B cell (primary cell): ENCODE measurements around the gene NTRK2. TPM values are rescaled to one million over a fixed set of nuclear protein-coding genes. Genes with fewer than 3 reads are reported as not detected.

Experiments used
- ATAC-seq: fragments of 200-7000 bp; cut with Tn5 transposase; one replicate; pipeline ENCODE4 v1.10.0; 2021; ENCODE audit warnings: low read depth, mild to moderate bottlenecking, moderate number of reproducible peaks, moderate library complexity
- CTCF ChIA-PET: fragments of 350-600 bp; sonication (Branson Sonifier 250); formaldehyde crosslinking; loops from one replicate; lab custom pipeline; 2021; ENCODE audit warnings: antibody characterized with exemption, inconsistent platforms; lab: Charles Lee
- POLR2A ChIA-PET: fragments of 350-600 bp; sonication (Branson Sonifier 250); formaldehyde crosslinking; loops from one replicate; lab custom pipeline; 2021; ENCODE audit warnings: antibody characterized with exemption; lab: Charles Lee
- DNase-seq: peaks from one replicate; pipeline ENCODE4 v3.0.0; 2013
- H2AFZ ChIP-seq: 2 replicates; pipeline ENCODE4 v1.6.1; 2012; ENCODE audit warnings: mild to moderate bottlenecking, low read depth, low read length; ENCODE audit not compliant: insufficient read depth, poor library complexity, severe bottlenecking
- H3K27ac ChIP-seq, 2 donors: 1 replicate in 1 of 2; 2 replicates in 1 of 2; pipeline ENCODE4 v1.5.1; 2012 to 2013; ENCODE audit warnings: low read length in 2 of 2, mild to moderate bottlenecking in 2 of 2, moderate library complexity in 1 of 2
- H3K27me3 ChIP-seq, 4 experiments: fragments of 200-600 bp in 1 of 4; sonication (generic) in 1 of 4; replicated peaks in 1 of 4; 1 replicate in 2 of 4; 2 replicates in 2 of 4; pipeline versions ENCODE4 v1.6.1 to v1.7.0; 2013 to 2016; ENCODE audit warnings: low read length in 3 of 4, mild to moderate bottlenecking in 2 of 4, mixed read lengths in 1 of 4, moderate library complexity in 1 of 4; ENCODE audit not compliant: insufficient read depth in 4 of 4, control insufficient read depth in 3 of 4; ENCODE audit errors: control extremely low read depth in 1 of 4
- H3K36me3 ChIP-seq, 2 experiments: replicated peaks in 1 of 2; 1 replicate in 1 of 2; 2 replicates in 1 of 2; pipeline versions ENCODE4 v1.6.1 to v1.7.1; 2013; ENCODE audit warnings: low read length in 1 of 2; ENCODE audit not compliant: insufficient read depth in 2 of 2, control insufficient read depth in 1 of 2; ENCODE audit errors: control extremely low read depth in 1 of 2, extremely low read depth in 1 of 2
- H3K4me1 ChIP-seq, 2 donors: fragments of 200-600 bp in 1 of 2; sonication (generic) in 1 of 2; 1 replicate in 1 of 2; 2 replicates in 1 of 2; pipeline versions ENCODE4 v1.5.1 to v1.6.1; 2013 to 2017; ENCODE audit warnings: low read length in 2 of 2; ENCODE audit not compliant: control insufficient read depth in 2 of 2, insufficient read depth in 2 of 2
- H3K4me2 ChIP-seq: replicated peaks from 2 replicates; pipeline ENCODE3; 2012; ENCODE audit warnings: mild to moderate bottlenecking, low read depth, low read length; ENCODE audit not compliant: poor library complexity, severe bottlenecking
- H3K4me3 ChIP-seq, 5 experiments: fragments of 200-600 bp in 1 of 5; sonication (generic) in 1 of 5; 1 replicate in 3 of 5; 2 replicates in 2 of 5; pipeline versions ENCODE4 v1.5.1 to v1.7.0; 2011 to 2016; ENCODE audit warnings: low read length in 4 of 5, mild to moderate bottlenecking in 4 of 5, low read depth in 2 of 5, control low read depth in 1 of 5, moderate library complexity in 1 of 5; ENCODE audit not compliant: insufficient read depth in 1 of 5; ENCODE audit errors: control extremely low read depth in 1 of 5, extremely low read depth in 1 of 5
- H3K79me2 ChIP-seq: fragments of 200-600 bp; sonication (generic); one replicate; pipeline ENCODE4 v1.6.0; 2016; ENCODE audit warnings: low read length; ENCODE audit not compliant: control insufficient read depth, insufficient read depth
- H3K9ac ChIP-seq: fragments of 200-600 bp; sonication (generic); 2 replicates; pipeline ENCODE4 v1.6.1; 2017; ENCODE audit warnings: mild to moderate bottlenecking, low read length, moderate library complexity
- H3K9me3 ChIP-seq, 3 donors: one replicate each; pipeline versions ENCODE4 v1.6.1 to v1.7.1; 2013; ENCODE audit warnings: low read length in 2 of 3; ENCODE audit not compliant: control insufficient read depth in 2 of 3, insufficient read depth in 1 of 3; ENCODE audit errors: control extremely low read depth in 1 of 3
- H4K20me1 ChIP-seq: 2 replicates; pipeline ENCODE4 v1.6.0; 2012; ENCODE audit warnings: mild to moderate bottlenecking, low read length; ENCODE audit not compliant: insufficient read depth, control insufficient read depth, poor library complexity, severe bottlenecking
- H3K27ac Mint-ChIP-seq: one replicate; pipeline ENCODE4 v1.8.0; 2021; ENCODE audit warnings: mixed read lengths
- H3K27me3 Mint-ChIP-seq: one replicate; pipeline ENCODE4 v1.8.0; 2021; ENCODE audit warnings: mixed read lengths
- H3K4me1 Mint-ChIP-seq: one replicate; pipeline ENCODE4 v1.8.0; 2021; ENCODE audit warnings: mixed read lengths
- H3K4me3 Mint-ChIP-seq: one replicate; pipeline ENCODE4 v1.8.0; 2021; ENCODE audit warnings: mixed read lengths
- H3K9me3 Mint-ChIP-seq: one replicate; pipeline ENCODE4 v1.8.0; 2022; ENCODE audit warnings: mixed read lengths; ENCODE audit not compliant: insufficient read depth
- EZH2 ChIP-seq: IDR thresholded peaks from 2 replicates; pipeline ENCODE4 v1.6.1; 2012; ENCODE audit warnings: borderline replicate concordance, low read depth, mild to moderate bottlenecking, moderate library complexity, low read length; ENCODE audit not compliant: insufficient read depth, poor library complexity, severe bottlenecking
- WGBS: methylation state at CpG from one replicate; pipeline ENCODE4 v1.1.5; 2013; ENCODE audit warnings: missing lambda C conversion rate; ENCODE audit not compliant: insufficient coverage; 5-methylcytosine and 5-hydroxymethylcytosine counted together
- intact Hi-C: fragments of 100-400 bp; cut with micrococcal nuclease; formaldehyde crosslinking; loops from one replicate; pipeline ENCODE4 v1.10.0; 2022
- polyA plus RNA-seq: library from polyadenylated mRNA; depleted of rRNA; stranded (reverse); fragments of >200 nt; gene quantifications from 2 replicates; pipeline ENCODE4 v1.2.3, GENCODE V29; 2012
- total RNA-seq, 2 donors: library from RNA; stranded (reverse); fragments of 120-200 nt in 1 of 2; gene quantifications; 1 replicate in 1 of 2; 2 replicates in 1 of 2; pipeline versions ENCODE4 v1.2.3 to v1.2.4, GENCODE V29; 2013 to 2022
- TF ChIP-seq, protein P1 (sequence below): fragments of 200-600 bp; IDR thresholded peaks from one replicate; pipeline ENCODE4 v1.8.0; 2022; ENCODE audit warnings: antibody characterized with exemption, mild to moderate bottlenecking

Gene NTRK2
- total and polyA plus RNA-seq, 2 donors (not counting 1 experiment from before 2014, with no cell fraction given) = 0.03 to 0.10 TPM

DNA sequence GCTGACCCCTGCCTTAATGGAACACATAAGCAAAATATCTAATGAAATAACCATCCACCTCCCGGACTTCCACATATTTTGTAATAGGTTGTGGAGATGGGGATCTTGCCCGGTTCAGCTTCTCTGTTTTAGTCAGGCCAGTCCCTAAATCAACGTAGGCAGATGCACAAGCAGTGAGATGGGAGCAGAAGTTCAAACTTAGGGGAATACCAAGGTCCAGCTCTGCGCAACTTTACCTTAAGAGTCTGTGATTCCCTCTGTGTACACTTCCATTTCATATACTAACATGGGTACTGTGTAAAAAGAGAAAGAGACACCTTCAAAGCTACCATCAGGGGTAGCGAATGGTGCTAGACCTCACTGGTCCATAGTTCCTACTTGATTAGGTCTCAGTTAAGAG, 110.9 kb downstream of the NTRK2 start:
- H3K9ac ChIP-seq = no peak overlapping the region
- no peak for DNase-seq
- no peak overlapping the region for H3K27ac ChIP-seq
- WGBS = no CpG with 5 or more reads among the region's 5 CpGs
- no peaks in the 10 kb centered on the region for H3K4me1 ChIP-seq
- Mint-ChIP-seq H3K9me3 (no peaks in the 10 kb centered on the region), H3K27ac (no peak overlapping the region), H3K4me1 (no peaks in the 10 kb centered on the region), H3K27me3 (peaks cover 10% of the 10 kb centered on the region), H3K4me3 (no peak overlapping the region)
- H3K79me2 ChIP-seq = no peaks in the 10 kb centered on the region
- H3K9me3 ChIP-seq = no peaks in the 10 kb centered on the region
- ChIA-PET CTCF (interaction anchor here (1.0 to 1.6 kb wide), 2 partner anchors 31 to 83 kb away, joined by 4 read pairs; no protein-coding TSS in a partner anchor), POLR2A (no interaction called here)
- H3K4me3 ChIP-seq = no peak overlapping the region
- no peak overlapping the region for H3K4me2 ChIP-seq
- no peaks in the 10 kb centered on the region for H3K36me3 ChIP-seq
- intact Hi-C loops = no loop called here
- H2AFZ ChIP-seq = no peak overlapping the region
- no peaks in the 10 kb centered on the region for H4K20me1 ChIP-seq
- peaks cover 0 to 2% (median 0%) of the 10 kb centered on the region in 4 experiments for H3K27me3 ChIP-seq
- no peak for ATAC-seq
- TF ChIP-seq EZH2 = no peak
- TF ChIP-seq, protein P1, sequence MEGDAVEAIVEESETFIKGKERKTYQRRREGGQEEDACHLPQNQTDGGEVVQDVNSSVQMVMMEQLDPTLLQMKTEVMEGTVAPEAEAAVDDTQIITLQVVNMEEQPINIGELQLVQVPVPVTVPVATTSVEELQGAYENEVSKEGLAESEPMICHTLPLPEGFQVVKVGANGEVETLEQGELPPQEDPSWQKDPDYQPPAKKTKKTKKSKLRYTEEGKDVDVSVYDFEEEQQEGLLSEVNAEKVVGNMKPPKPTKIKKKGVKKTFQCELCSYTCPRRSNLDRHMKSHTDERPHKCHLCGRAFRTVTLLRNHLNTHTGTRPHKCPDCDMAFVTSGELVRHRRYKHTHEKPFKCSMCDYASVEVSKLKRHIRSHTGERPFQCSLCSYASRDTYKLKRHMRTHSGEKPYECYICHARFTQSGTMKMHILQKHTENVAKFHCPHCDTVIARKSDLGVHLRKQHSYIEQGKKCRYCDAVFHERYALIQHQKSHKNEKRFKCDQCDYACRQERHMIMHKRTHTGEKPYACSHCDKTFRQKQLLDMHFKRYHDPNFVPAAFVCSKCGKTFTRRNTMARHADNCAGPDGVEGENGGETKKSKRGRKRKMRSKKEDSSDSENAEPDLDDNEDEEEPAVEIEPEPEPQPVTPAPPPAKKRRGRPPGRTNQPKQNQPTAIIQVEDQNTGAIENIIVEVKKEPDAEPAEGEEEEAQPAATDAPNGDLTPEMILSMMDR = no peak

DNA sequence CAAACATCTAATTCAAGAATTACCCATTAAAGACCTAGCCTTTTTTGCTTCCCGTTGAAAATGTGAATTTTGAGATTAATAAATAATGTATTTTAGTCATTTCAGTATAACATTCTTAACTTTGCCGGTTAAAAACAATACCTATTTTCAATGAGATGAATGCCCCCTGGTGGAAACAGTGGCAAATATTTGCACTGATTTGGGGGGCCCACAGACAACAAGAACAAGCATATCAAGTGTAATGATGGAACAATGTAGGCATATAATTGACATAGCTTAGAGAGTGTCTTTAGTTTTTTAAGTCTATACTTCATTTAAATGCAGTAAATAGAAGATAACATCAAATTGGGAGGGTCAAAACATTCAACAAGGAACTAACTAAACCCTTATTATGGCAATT, 111.9 kb downstream of the NTRK2 start:
- H3K4me2 ChIP-seq = no peak overlapping the region
- POLR2A ChIA-PET = no interaction called here
- DNase-seq (peak; percentile 16), ATAC-seq (no peak)
- H3K36me3 ChIP-seq = no peaks in the 10 kb centered on the region
- H3K4me1 Mint-ChIP-seq = no peaks in the 10 kb centered on the region
- WGBS = no CpG with 5 or more reads among the region's 2 CpGs
- H3K9ac ChIP-seq = no peak overlapping the region
- no peak overlapping the region for H3K4me3 ChIP-seq
- no peaks in the 10 kb centered on the region for H3K9me3 ChIP-seq
- intact Hi-C loops = no loop called here
- peaks cover 10% of the 10 kb centered on the region for H3K27me3 Mint-ChIP-seq
- no peak overlapping the region for H3K4me3 Mint-ChIP-seq
- H3K27me3 ChIP-seq = peaks cover 0 to 2% (median 0%) of the 10 kb centered on the region in 4 experiments
- H3K27ac Mint-ChIP-seq = no peak overlapping the region
- CTCF ChIA-PET = interaction anchor here (0.5 to 1.0 kb wide), 2 partner anchors 32 to 83 kb away, joined by 3 to 4 read pairs; no protein-coding TSS in a partner anchor
- no peaks in the 10 kb centered on the region for H3K4me1 ChIP-seq
- no peak overlapping the region for H3K27ac ChIP-seq
- H4K20me1 ChIP-seq = no peaks in the 10 kb centered on the region
- TF ChIP-seq, protein P1 = peak; percentile 20
- TF ChIP-seq EZH2 = no peak
- H3K9me3 Mint-ChIP-seq = no peaks in the 10 kb centered on the region
- H2AFZ ChIP-seq = no peak overlapping the region
- no peaks in the 10 kb centered on the region for H3K79me2 ChIP-seq
